Coronary artery (tissue), 2 donors: ENCODE data around the gene SNAP91.
"Not testable (repeated sequence)": the region's sequence is repeated elsewhere in the genome, so short reads cannot be mapped to it uniquely, and the experiment has no call there.

ENCODE experiments used
- DNase-seq: peaks from one replicate; pipeline ENCODE4 v3.0.0-alpha.2; 2017; ENCODE audit warnings: low spot score
- H3K27ac ChIP-seq, 2 donors: fragments of 200-600 bp; sonication (generic); one replicate each; pipeline ENCODE4 v1.5.1; 2016 to 2019
- H3K4me3 ChIP-seq: fragments of 200-600 bp; sonication (generic); 2 replicates; pipeline ENCODE4 v1.5.1; 2016; ENCODE audit warnings: mild to moderate bottlenecking, moderate library complexity
- TF ChIP-seq, protein P1 (sequence below): fragments of 200-600 bp; sonication (generic); IDR thresholded peaks from one replicate; pipeline ENCODE4 v1.5.1; 2019; ENCODE audit warnings: antibody characterized with exemption

The SNAP91 gene, protein sequence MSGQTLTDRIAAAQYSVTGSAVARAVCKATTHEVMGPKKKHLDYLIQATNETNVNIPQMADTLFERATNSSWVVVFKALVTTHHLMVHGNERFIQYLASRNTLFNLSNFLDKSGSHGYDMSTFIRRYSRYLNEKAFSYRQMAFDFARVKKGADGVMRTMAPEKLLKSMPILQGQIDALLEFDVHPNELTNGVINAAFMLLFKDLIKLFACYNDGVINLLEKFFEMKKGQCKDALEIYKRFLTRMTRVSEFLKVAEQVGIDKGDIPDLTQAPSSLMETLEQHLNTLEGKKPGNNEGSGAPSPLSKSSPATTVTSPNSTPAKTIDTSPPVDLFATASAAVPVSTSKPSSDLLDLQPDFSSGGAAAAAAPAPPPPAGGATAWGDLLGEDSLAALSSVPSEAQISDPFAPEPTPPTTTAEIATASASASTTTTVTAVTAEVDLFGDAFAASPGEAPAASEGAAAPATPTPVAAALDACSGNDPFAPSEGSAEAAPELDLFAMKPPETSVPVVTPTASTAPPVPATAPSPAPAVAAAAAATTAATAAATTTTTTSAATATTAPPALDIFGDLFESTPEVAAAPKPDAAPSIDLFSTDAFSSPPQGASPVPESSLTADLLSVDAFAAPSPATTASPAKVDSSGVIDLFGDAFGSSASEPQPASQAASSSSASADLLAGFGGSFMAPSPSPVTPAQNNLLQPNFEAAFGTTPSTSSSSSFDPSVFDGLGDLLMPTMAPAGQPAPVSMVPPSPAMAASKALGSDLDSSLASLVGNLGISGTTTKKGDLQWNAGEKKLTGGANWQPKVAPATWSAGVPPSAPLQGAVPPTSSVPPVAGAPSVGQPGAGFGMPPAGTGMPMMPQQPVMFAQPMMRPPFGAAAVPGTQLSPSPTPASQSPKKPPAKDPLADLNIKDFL

DNA sequence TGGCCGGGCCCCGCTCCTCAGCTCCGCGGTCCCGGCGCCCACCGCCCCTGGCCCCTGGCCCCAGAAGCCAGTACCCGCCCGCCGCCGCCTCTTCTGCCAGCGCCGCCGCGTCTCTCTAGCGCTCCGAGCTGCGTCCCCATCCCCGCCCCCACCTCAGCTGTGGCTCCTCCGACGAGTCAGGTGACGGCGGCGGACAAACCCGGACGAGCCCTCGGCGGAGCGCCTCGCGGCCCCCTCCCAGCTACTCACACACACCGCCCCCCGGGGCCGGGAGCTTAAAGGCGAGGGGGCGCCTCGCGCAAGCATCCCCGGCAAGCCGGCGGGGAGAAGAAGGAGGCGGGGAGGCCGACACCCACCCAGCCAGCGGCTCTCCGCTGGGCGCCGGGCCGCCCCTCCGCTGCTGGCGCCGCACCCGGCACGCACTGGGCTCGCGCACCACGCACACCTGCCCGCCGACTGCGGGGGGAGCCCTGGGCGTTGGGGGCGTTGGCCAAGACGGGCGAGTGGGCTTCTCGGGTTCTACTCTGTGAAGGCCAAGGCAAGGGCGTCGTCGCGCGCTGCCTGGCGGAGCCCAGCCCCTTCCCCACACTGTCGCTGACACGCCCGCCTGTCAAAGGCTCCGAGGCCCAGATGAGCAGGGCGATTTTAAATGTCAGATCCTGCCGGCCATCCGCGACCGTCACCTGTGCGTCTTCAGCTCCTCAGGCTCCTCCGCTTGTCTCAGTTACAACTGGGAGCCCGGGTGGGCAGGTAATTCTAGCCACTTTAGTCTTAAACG is at the start of gene SNAP91:
SNAP91 (minus strand) TSS at position 132 of the 778 bp plus-strand sequence. CDS start 1,174 bp downstream, outside the sequence.
- Histone ChIP-seq H3K4me3 (peak within 1 kb of the TSS; percentile 79), H3K27ac (peak within 1 kb of the TSS in 1 of 2 donors; percentile 23)
- TF ChIP-seq, protein P1, sequence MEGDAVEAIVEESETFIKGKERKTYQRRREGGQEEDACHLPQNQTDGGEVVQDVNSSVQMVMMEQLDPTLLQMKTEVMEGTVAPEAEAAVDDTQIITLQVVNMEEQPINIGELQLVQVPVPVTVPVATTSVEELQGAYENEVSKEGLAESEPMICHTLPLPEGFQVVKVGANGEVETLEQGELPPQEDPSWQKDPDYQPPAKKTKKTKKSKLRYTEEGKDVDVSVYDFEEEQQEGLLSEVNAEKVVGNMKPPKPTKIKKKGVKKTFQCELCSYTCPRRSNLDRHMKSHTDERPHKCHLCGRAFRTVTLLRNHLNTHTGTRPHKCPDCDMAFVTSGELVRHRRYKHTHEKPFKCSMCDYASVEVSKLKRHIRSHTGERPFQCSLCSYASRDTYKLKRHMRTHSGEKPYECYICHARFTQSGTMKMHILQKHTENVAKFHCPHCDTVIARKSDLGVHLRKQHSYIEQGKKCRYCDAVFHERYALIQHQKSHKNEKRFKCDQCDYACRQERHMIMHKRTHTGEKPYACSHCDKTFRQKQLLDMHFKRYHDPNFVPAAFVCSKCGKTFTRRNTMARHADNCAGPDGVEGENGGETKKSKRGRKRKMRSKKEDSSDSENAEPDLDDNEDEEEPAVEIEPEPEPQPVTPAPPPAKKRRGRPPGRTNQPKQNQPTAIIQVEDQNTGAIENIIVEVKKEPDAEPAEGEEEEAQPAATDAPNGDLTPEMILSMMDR: no peak
- DNase-seq: no peak

DNA sequence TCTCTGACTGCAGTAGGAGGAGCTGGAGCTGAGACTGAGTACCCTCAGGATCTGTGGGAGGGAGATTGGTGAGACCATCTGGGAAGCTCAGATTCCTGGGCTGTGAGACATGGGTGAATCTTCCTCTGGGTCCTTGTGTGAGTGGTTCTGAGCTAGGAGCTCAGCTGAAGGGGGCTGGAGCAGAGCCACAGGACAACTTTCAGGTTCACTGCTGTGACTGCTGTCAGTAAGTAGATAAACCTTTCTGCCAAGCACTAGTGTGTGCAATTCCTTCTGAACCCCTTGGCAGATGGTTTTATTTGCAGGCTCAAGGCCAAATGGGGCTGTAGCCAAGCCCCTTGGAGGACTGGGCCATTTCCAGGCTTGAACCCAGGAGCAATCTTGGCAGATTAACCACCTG is 49.6 kb upstream of the SNAP91 start:
- TF ChIP-seq, protein P1: no peak
- Histone ChIP-seq H3K27ac (no peak overlapping the region), H3K4me3 (no peak overlapping the region)
- no peak for DNase-seq

DNA sequence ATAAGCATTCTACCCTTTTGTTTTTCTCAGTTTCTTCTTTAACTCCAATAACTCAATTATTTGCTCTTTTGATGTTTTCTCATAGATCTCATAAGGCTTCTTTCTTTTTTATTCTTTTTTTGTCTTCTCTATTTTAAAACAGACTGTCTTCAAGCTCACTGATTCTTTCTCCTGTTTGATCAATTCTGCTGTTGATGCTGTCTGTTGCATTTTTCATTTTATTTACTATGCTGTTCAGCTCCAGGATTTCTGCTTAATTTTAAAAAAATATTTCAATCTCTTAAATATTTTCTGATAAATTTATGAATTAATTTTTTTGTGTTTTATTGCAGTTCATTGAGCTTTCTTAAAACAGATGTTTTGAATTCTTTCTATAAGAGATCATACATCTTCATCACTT is 48.1 kb upstream of the SNAP91 start:
- no peak overlapping the region for H3K27ac ChIP-seq
- no peak overlapping the region for H3K4me3 ChIP-seq
- TF ChIP-seq, protein P1: no peak
- no peak for DNase-seq

DNA sequence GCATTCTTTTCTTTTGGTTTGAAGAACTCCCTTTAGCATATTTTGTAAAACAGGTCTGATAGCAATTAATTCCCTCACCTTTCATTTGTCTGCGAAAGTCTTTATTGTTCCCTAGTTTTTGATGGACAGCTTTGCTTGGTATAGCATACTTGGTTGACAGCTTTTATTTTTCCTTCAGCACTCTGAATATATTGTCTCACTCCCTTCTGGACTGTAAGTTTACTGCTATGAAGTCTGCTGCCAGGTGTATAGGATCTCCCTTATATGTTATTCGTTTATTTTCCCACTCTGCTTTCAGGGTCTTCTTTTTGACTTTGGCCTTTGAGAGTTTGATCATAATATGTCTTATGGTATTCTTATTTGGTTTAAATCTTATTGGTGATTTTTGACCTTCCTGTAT is 47.7 kb upstream of the SNAP91 start:
- Histone ChIP-seq H3K27ac (no peak overlapping the region), H3K4me3 (no peak overlapping the region)
- TF ChIP-seq, protein P1: no peak
- no peak for DNase-seq

DNA sequence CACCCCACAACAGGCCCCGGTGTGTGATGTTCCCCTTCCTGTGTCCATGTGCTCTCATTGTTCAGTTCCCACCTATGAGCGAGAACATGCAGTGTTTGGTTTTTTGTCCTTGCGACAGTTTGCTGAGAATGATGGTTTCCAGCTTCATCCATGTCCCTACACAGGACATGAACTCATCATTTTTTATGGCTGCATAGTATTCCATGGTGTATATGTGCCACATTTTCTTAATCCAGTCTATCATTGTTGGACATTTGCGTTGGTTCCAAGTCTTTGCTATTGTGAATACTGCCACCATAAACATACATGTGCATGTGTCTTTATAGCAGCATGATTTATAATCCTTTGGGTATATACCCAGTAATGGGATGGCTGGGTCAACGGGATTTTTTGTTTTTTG is 43.5 kb upstream of the SNAP91 start:
- not testable (repeated sequence) for H3K4me3 ChIP-seq, H3K27ac ChIP-seq, DNase-seq

DNA sequence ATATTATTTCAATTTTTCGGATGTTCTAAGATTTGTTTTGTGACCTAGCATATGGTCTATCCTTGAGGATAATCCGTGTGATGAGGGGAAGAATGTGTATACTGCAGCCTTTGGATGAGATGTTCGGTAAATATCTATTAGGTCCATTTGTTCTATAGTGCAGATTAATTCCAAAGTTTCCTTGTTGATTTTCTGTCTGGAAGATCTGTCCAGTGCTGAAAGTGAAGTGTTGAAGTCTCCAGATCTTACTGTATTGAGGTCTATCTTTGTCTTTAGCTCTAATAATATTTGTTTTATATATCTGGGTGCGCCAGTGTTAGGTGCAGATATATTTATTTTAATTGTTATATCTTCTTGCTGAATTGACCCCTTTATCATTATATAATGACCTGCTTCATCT is 32.2 kb upstream of the SNAP91 start:
- Histone ChIP-seq H3K4me3 (no peak overlapping the region), H3K27ac (no peak overlapping the region)
- DNase-seq: no peak
- TF ChIP-seq, protein P1: no peak

DNA sequence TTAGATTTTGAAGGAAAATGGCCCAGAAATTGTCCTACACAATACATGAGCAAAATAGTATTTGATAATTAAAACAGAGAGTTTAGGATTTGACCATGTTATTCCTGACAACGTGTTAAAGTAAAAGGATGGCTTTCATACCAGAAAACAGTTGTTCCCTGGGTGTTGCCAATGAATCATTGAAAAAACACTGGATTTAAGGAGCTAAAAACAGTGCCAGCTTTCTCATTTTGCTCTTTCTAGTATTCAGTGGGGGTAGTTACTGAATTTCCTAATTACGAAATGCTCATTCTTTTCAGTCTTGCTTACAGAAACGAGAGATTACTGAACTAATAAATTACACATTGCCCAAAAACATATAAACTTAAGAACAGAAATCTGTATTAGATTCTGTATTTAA is 26.6 kb upstream of the SNAP91 start:
- TF ChIP-seq, protein P1: no peak
- no peak for DNase-seq
- no peak overlapping the region for H3K4me3 ChIP-seq
- H3K27ac ChIP-seq: no peak overlapping the region
